Fibroblast of lung (primary cell): Measurements from ENCODE around the gene TRAF7. TPM values are rescaled to one million over a fixed set of nuclear protein-coding genes. Genes with fewer than 3 reads are reported as not detected.

Experiments
- DNase-seq, 2 donors: peaks; one replicate each; pipeline versions ENCODE4 v3.0.0 to v3.0.0-alpha.2; 2010; ENCODE audit warnings: low read depth in 2 of 2
- H2AFZ ChIP-seq: 2 replicates; pipeline ENCODE4 v1.5.1; 2012; ENCODE audit warnings: low read length, control low read depth, inconsistent platforms
- H3K27ac ChIP-seq: 2 replicates; pipeline ENCODE4 v1.5.1; 2011; ENCODE audit warnings: low read length, control low read depth; ENCODE audit not compliant: insufficient read depth
- H3K27me3 ChIP-seq: 2 replicates; pipeline ENCODE4 v1.5.1; 2011; ENCODE audit warnings: mild to moderate bottlenecking, low read length; ENCODE audit not compliant: control insufficient read depth, insufficient read depth
- H3K36me3 ChIP-seq: 2 replicates; pipeline ENCODE4 v1.5.1; 2011; ENCODE audit warnings: low read length; ENCODE audit not compliant: control insufficient read depth, insufficient read depth
- H3K4me1 ChIP-seq: 2 replicates; pipeline ENCODE4 v1.5.1; 2011; ENCODE audit warnings: low read length; ENCODE audit not compliant: control insufficient read depth, insufficient read depth; ENCODE audit errors: extremely low read depth
- H3K4me2 ChIP-seq: 2 replicates; pipeline ENCODE4 v1.5.1; 2011; ENCODE audit warnings: low read length, control low read depth; ENCODE audit not compliant: insufficient read depth; ENCODE audit errors: extremely low read depth
- H3K4me3 ChIP-seq, 4 experiments: fragments of 200-600 bp in 1 of 4; sonication (generic) in 1 of 4; replicated peaks in 1 of 4; 2 replicates each; pipeline ENCODE4 v1.5.1; 2011 to 2016; ENCODE audit warnings: low read length in 4 of 4, low read depth in 3 of 4, mild to moderate bottlenecking in 3 of 4, control low read depth in 2 of 4, inconsistent platforms in 1 of 4, mixed read lengths in 1 of 4; ENCODE audit not compliant: insufficient read depth in 1 of 4; ENCODE audit errors: control extremely low read depth in 1 of 4
- H3K79me2 ChIP-seq: 2 replicates; pipeline ENCODE4 v1.5.1; 2012; ENCODE audit warnings: mild to moderate bottlenecking, low read length, inconsistent platforms; ENCODE audit not compliant: control insufficient read depth, insufficient read depth
- H3K9ac ChIP-seq: 2 replicates; pipeline ENCODE4 v1.5.1; 2011; ENCODE audit warnings: mild to moderate bottlenecking, low read length, control low read depth; ENCODE audit not compliant: insufficient read depth
- H3K9me3 ChIP-seq: 2 replicates; pipeline ENCODE4 v1.5.1; 2012; ENCODE audit warnings: low read depth, low read length; ENCODE audit not compliant: control insufficient read depth, insufficient read depth
- H4K20me1 ChIP-seq: 2 replicates; pipeline ENCODE4 v1.5.1; 2011; ENCODE audit warnings: low read length; ENCODE audit not compliant: control insufficient read depth, insufficient read depth; ENCODE audit errors: extremely low read depth
- CTCF ChIP-seq, 2 donors: IDR thresholded peaks in 1 of 2; conservative IDR thresholded peaks in 1 of 2; 1 replicate in 1 of 2; 2 replicates in 1 of 2; pipeline ENCODE4 v1.5.1; 2011 to 2012; ENCODE audit warnings: low read length in 2 of 2, control low read depth in 1 of 2, inconsistent platforms in 1 of 2, low read depth in 1 of 2, mild to moderate bottlenecking in 1 of 2
- EZH2 ChIP-seq: IDR thresholded peaks from 2 replicates; pipeline ENCODE4 v1.5.1; 2012; ENCODE audit warnings: low read length, control low read depth, mild to moderate bottlenecking; ENCODE audit errors: missing control alignments
- polyA plus RNA-seq, 2 donors: library from polyadenylated mRNA; depleted of rRNA in 1 of 2; stranded (reverse) in 1 of 2; unstranded in 1 of 2; fragments of >200 nt; gene quantifications; 2 replicates each; pipeline ENCODE4 v1.2.1, GENCODE V29; 2011 to 2012; ENCODE audit warnings: missing spikeins in 1 of 2
- total RNA-seq: library from RNA; depleted of rRNA; stranded (reverse); fragments of >200 nt; gene quantifications from 2 replicates; pipeline ENCODE4 v1.2.1, GENCODE V29; 2014

The TRAF7 gene
- total and polyA plus RNA-seq, 2 donors (not counting 1 experiment from before 2014, with no cell fraction given), result 38.7 to 60.3 TPM

- Histone ChIP-seq H3K36me3 (peaks cover 41% of the 10 kb centered on the region), H3K27ac (no peak overlapping the region), H3K27me3 (no peaks in the 10 kb centered on the region), H4K20me1 (no peaks in the 10 kb centered on the region), H3K4me1 (no peaks in the 10 kb centered on the region), H2AFZ (no peak overlapping the region), H3K4me2 (no peak overlapping the region), H3K4me3 (no peak overlapping the region), H3K9ac (no peak overlapping the region), H3K79me2 (peaks cover 8% of the 10 kb centered on the region), H3K9me3 (no peaks in the 10 kb centered on the region)
- DNase-seq, result no peak
- TF ChIP-seq CTCF (conservative IDR thresholded peaks at IDR 0.05 in 1 of 2, IDR thresholded peaks at IDR 0.05 in 1 of 2; ENCODE audit: low read depth in 1 of 2, low read length in 2 of 2), result no peak
- no peak for TF ChIP-seq EZH2
Measured at GRCh38 chr16:2170080-2170479, 14.5 kb downstream of the TRAF7 start.

- Histone ChIP-seq H3K9ac (no peak overlapping the region), H4K20me1 (no peaks in the 10 kb centered on the region), H3K36me3 (peaks cover 49% of the 10 kb centered on the region)
Measured at GRCh38 chr16:2170587-2171435, 15.2 kb downstream of the TRAF7 start.

GRCh38 chr16:2171601-2172178 lies 16.1 kb downstream of the TRAF7 start:
- Histone ChIP-seq H3K36me3 (peaks cover 50% of the 10 kb centered on the region), H3K27ac (no peak overlapping the region)

More at GRCh38 chr16:2170587-2171435, 15.2 kb downstream of the TRAF7 start:
- TF ChIP-seq EZH2, result no peak
- H3K4me1 ChIP-seq, result no peaks in the 10 kb centered on the region
- no peak overlapping the region for H3K27ac ChIP-seq
- no peak overlapping the region for H3K4me2 ChIP-seq
- no peak overlapping the region for H3K4me3 ChIP-seq
- no peak overlapping the region for H2AFZ ChIP-seq
- peaks cover 3% of the 10 kb centered on the region for H3K79me2 ChIP-seq
- DNase-seq, result no peak
- no peaks in the 10 kb centered on the region for H3K27me3 ChIP-seq
- H3K9me3 ChIP-seq, result no peaks in the 10 kb centered on the region

More at GRCh38 chr16:2171601-2172178, 16.1 kb downstream of the TRAF7 start:
- H3K9me3 ChIP-seq, result no peaks in the 10 kb centered on the region
- no peak overlapping the region for H3K4me2 ChIP-seq
- H3K4me3 ChIP-seq, result no peak overlapping the region
- no peak overlapping the region for H2AFZ ChIP-seq
- TF ChIP-seq EZH2 (no peak), CTCF (conservative IDR thresholded peaks at IDR 0.05 in 1 of 2, IDR thresholded peaks at IDR 0.05 in 1 of 2; ENCODE audit: low read depth in 1 of 2, low read length in 2 of 2) (no peak)
- no peaks in the 10 kb centered on the region for H4K20me1 ChIP-seq
- no peak for DNase-seq
- no peaks in the 10 kb centered on the region for H3K27me3 ChIP-seq
- H3K9ac ChIP-seq, result no peak overlapping the region
- no peaks in the 10 kb centered on the region for H3K4me1 ChIP-seq
- H3K79me2 ChIP-seq, result no peaks in the 10 kb centered on the region
